ENCODE data around the gene ZNF512B.
"Not testable (repeated sequence)": the region's sequence is repeated elsewhere in the genome, so short reads cannot be mapped to it uniquely, and the experiment has no call there.

The ZNF512B gene

DNA sequence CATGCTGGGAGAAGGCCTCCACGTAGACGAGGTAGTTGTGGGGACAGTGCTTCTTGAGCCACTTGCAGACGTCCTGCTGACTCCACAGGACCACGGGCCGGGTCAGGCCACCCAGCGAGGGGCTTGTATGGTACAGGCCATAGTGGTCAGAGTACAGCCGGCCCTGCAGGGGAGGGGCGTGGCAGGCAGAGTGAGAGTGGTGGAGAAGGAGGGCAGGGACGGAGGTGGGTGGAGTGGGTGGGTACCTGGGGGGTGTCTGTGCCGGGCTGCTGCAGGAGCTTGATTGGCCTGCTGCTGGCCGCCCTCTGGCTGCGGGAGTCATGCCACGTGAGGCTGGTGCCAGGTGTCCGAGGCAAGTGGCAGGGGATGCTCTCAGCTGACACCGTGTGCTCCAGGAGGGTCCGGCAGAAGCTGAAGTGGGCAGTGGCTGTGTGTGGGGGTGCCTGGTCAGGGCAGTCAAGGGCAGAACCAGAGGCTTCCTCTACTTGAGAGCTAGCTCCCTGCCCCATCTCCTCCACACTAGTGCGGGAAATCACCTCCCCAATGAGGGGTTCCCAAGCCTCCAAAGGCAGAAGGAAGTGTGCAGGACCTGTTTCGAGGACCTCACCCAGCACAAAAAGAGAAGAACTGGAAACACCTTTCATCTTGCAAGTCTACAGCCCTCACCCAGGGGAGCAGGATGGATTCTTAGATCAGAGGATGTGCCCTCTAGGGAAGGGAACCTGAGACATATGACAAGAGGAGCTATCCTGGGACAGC lies 7.4 kb upstream of the ZNF512B start:
- TF ChIP-seq, protein P1, sequence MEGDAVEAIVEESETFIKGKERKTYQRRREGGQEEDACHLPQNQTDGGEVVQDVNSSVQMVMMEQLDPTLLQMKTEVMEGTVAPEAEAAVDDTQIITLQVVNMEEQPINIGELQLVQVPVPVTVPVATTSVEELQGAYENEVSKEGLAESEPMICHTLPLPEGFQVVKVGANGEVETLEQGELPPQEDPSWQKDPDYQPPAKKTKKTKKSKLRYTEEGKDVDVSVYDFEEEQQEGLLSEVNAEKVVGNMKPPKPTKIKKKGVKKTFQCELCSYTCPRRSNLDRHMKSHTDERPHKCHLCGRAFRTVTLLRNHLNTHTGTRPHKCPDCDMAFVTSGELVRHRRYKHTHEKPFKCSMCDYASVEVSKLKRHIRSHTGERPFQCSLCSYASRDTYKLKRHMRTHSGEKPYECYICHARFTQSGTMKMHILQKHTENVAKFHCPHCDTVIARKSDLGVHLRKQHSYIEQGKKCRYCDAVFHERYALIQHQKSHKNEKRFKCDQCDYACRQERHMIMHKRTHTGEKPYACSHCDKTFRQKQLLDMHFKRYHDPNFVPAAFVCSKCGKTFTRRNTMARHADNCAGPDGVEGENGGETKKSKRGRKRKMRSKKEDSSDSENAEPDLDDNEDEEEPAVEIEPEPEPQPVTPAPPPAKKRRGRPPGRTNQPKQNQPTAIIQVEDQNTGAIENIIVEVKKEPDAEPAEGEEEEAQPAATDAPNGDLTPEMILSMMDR (conservative IDR thresholded peaks at IDR 0.05): no peak
- H3K27ac ChIP-seq: peak overlapping the region; percentile 100

DNA sequence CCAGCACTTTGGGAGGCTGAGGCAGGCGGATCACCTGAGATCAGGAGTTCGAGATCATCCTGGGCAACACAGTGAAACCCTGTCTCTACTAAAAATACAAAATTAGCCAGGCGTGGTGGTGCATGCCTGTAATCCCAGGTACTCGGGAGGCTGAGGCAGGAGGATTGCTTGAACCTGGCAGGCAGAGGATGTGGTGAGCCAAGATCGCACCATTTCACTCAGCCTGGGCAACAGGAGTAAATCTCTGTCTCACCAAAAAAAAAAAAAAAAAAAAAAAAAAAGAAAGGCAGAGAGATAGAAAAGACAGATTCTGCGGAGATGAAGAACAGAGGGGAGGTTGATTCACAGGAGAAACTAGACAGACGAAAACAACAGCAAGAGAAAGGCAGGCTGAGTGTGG lies 6.8 kb upstream of the ZNF512B start:
- H3K27ac ChIP-seq: peak overlapping the region; percentile 100; the same call in 1 of the 2 replicates

DNA sequence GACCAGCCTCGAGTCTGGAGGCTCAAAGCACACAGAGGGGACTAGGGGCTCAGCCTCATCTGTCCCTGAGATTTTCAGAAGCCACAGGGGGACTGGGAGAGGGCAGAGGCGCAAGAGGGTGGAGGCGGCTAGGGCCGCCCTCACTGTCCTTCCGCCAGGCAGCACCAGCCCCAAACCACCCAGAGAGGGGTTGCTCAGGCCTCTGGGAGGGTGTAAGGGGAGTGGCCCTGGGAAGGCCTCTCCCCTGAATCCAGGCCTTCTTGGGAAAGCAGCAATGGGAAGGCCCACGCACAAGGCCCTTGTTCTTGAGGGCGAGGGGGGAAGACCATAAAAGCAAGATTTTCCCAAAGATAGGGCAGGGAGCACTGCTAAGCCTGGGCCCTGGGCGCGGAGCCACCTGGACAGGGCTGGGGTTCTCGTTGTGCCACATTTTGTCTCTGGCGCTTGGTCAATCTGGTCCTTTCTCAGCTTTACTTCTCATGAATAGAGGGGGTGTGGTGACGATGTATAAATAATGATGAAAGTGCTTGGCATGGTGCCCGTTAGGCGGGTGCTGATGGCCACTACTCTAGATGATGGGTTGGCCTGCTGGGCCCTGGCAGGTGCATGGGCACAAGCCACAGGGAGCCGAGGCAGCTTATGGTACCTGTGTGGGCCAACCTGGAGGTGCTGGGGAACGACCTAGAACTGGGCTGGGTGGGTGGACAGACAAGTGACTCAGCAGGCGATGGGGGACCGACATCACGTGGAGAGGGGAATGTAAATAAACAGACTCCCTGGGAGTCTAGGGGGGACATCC lies 4.9 kb upstream of the ZNF512B start:
- TF ChIP-seq, protein P1 (conservative IDR thresholded peaks at IDR 0.05): no peak
- H3K27ac ChIP-seq: peak overlapping the region; percentile 69

DNA sequence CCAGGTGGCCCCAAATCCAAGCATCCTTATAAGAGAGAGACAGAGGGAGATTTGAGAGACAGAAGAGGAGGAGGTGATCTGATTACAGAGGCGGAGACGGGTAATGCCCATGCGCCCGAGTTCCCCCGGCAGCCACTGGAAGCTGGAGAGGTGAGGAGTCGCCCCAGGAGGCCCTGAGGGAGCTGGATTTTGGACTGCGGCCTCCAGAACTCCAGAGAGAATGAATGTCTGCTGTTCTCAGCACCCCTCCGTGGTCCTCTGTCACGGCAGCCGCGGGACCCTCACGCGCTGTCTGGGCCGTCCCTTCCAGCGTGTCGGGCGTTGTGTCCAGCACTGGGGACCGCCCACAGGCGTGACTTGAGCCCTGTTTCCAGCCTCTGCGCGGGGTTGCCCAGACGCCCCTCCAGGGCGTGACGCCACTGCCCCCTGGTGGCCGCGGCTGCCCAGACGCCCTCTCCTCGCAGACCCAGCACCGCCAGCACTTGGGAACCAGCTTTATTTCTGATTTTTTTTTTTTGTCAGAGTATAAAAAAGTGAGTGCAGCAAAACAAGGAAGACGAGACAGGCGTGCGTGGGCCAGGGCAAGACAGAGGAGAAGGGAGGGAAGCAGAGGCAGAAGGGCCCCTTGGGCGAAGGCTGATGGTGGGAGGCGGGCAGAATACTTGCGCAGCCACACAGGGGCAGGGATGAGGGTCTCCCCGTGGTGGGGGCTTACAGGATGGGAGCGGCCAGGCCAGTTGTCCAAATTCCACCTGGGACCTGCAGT lies 4.1 kb upstream of the ZNF512B start:
- H3K27ac ChIP-seq: peak overlapping the region; percentile 69
- TF ChIP-seq, protein P1 (conservative IDR thresholded peaks at IDR 0.05): peak; percentile 100

DNA sequence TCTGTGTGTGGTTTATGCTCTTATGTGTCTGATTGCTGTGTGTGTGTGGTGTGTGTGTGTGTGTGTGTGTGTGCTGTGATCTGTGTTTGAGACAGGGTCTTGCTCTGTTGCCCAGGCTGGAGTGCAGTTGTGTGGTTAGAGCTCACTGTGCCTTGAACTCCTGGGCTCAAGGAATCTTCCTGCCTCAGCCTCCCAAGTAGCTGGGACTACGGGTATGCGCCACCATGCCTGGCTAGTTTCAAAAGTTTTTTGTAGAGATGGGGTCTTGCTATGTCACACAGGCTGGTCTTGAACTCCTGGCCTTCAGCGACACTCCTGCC lies 3.4 kb upstream of the ZNF512B start:
- peak overlapping the region; percentile 69 for H3K27ac ChIP-seq
- TF ChIP-seq, protein P1 (conservative IDR thresholded peaks at IDR 0.05): no peak

DNA sequence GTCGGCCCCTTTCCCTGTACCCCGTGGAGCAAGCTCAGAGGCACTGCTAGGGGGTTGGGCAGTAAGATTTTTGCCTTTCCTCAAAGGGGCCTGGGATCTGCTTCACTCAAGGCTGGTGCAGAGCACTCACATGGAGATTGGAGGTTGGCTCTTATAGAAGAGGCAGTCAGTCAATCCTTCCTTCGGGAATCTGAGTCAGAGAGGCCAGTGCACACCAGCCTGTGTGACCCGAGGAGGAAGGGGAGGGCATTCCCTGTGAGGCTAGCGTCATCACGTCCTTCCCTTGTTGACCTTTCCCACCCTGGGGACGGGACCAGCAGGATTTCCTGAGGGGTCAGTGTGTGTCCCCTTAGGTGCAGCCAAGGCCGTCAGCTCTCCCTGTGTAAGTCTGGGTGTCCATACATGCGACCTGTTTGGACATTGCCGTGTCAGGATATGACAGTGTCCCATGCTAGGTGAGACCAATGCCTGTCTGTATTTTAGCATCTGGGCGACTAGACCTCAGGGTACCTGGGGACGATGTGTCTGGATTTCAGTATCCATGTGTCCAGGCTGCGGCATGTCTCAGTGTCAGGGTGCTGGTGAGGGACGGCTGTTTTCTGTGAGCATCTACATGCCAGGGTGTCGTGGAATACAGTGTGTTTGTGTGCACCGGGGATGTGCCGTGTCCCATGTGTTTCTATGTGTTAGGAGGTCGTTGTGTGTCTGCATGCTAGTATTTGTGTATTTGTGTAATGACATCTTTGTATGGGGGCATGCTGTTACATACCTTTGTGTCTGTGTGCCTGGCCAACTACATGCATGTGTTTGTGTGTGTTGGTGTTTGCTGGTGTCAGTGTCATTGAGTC lies 2.8 kb upstream of the ZNF512B start:
- TF ChIP-seq, protein P1 (conservative IDR thresholded peaks at IDR 0.05): no peak
- H3K27ac ChIP-seq: no peak overlapping the region

DNA sequence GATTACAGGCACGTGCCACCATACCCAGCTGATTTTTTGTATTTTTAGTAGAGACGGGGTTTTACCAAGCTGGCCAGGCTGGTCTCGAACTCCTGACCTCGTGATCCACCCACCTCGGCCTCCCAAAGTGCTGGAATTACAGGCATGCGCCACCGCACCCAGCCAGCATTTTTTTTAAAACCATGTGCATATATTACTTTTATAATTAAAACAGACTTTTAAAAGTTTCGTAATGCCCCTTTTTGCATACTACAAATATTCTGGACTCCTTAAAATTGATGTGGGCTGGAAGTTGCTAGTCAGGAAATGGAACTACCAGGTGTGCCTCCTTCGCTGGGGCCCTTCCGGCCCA lies 2.2 kb upstream of the ZNF512B start:
- H3K27ac ChIP-seq: not testable (repeated sequence)

All from VCaP (cell line).